Erythroblast (primary cell): ENCODE data around the gene KMT5C.

ENCODE experiments used
- GATA1 ChIP-seq: IDR thresholded peaks from 2 replicates; pipeline ENCODE4 v1.6.1; 2011; ENCODE audit warnings: low read depth, mild to moderate bottlenecking, control low read depth, low read length, moderate library complexity
- POLR2A ChIP-seq: IDR thresholded peaks from 2 replicates; pipeline ENCODE4 v1.6.1; 2011; ENCODE audit warnings: mild to moderate bottlenecking, low read length

DNA sequence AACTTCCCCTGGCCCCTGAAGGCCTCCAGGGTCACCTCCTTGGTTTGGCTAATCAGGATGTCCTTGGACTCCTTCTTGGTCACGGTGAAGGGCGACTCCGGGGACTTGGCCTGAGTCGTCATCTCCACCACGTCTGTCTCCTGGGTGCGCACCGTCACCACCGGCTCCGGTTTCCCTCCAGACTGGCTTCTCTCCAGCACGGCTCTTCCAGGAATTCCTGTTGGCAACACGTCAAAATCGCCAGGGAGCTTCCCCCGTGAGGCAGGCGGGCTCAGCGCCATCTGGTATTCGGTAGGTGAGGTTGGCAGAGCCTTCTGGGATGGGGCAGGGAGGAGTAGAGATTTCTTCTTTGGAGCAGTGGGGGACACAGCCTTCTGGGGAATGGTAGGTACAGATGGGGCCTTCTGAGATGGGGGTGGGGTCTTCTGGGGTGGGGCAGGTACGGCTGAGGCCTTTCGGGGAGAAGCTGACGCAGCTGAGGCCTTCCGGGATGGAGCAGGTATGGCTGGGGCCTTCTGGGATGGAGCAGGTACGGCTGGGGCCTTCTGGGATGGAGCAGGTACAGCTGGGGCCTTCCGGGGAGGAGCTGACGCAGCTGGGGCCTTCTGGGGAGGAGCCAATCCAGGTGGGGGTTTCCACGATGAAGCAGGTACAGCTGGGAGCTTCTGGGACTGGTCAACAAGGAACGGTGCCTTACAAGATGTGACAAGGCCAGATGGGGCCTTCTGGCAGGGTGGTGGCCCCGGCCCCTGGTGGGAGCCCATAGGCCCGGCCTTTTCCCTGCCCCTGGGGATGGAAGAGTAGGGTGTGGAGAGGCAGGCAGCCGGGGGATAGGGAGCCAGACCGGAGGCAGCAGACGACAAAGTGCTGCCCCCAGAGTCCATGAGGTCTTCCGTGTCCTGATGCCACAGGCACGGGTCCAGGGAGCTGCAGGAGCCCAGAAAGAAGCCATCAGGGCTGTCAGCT is 19.6 kb downstream of the KMT5C start:
- TF ChIP-seq POLR2A = no peak
- no peak for TF ChIP-seq GATA1
